ENCODE data around the gene SMC4. TPM values are rescaled to one million over a fixed set of nuclear protein-coding genes. Genes with fewer than 3 reads are reported as not detected.

Gene SMC4
- total and polyA plus RNA-seq, 2 of the 13 experiments (the other 11 are each of a cell fraction or from before 2014, with no cell fraction given): 19.2 to 74.3 TPM

- TF ChIP-seq SKI (IDR thresholded peaks at IDR 0.05; ENCODE audit: partially characterized antibody) (no peak), TBP (CRISPR knock-in tag; IDR thresholded peaks at IDR 0.05) (no peak), MBD4 (IDR thresholded peaks at IDR 0.05; ENCODE audit: borderline replicate concordance, low read length) (no peak), ZBTB49 (CRISPR knock-in tag; IDR thresholded peaks at IDR 0.05; ENCODE audit: borderline replicate concordance) (no peak), ZNF431 (CRISPR knock-in tag; IDR thresholded peaks at IDR 0.05; ENCODE audit: borderline replicate concordance, low read depth) (no peak), NR2F2 (IDR thresholded peaks at IDR 0.05; ENCODE audit: borderline replicate concordance, low read depth) (no peak), IKZF4 (CRISPR knock-in tag; IDR thresholded peaks at IDR 0.05; ENCODE audit: borderline replicate concordance, low read depth, not compliant biosample characterization) (no peak), PHF5A (CRISPR knock-in tag; IDR thresholded peaks at IDR 0.05; ENCODE audit: low read depth, unreplicated experiment) (no peak), KLF6 (CRISPR knock-in tag; IDR thresholded peaks at IDR 0.05) (no peak), POGZ (CRISPR knock-in tag; IDR thresholded peaks at IDR 0.05) (peak; percentile 12; the same call in 1 of the 2 replicates), CENPT (CRISPR knock-in tag; IDR thresholded peaks at IDR 0.05; ENCODE audit: low read depth) (no peak), PLSCR1 (CRISPR knock-in tag; IDR thresholded peaks at IDR 0.05; ENCODE audit: borderline replicate concordance) (no peak), NCOR1 (IDR thresholded peaks at IDR 0.05; ENCODE audit: borderline replicate concordance, low read length) (no peak), RBFOX2 (IDR thresholded peaks at IDR 0.05; ENCODE audit: low read depth, low read length) (peak; percentile 77), FOXP4 (CRISPR knock-in tag; IDR thresholded peaks at IDR 0.05) (no peak), STAG1 (CRISPR knock-in tag; IDR thresholded peaks at IDR 0.05) (no peak), ZNF713 (CRISPR knock-in tag; IDR thresholded peaks at IDR 0.05) (no peak), ZMYM4 (CRISPR knock-in tag; IDR thresholded peaks at IDR 0.05) (peak; percentile 70; the same call in 1 of the 2 replicates), MXI1 (IDR thresholded peaks at IDR 0.05; ENCODE audit: borderline replicate concordance, low read depth, low read length) (no peak), E2F1 (CRISPR knock-in tag; IDR thresholded peaks at IDR 0.05) (no peak), FUBP1 (CRISPR knock-in tag; IDR thresholded peaks at IDR 0.05; ENCODE audit: borderline replicate concordance) (no peak)
Observed at GRCh38 chr3:160449636-160450598, 50.5 kb downstream of the SMC4 start, which contains the start of gene TRIM59 (continued).
